Thoracic aorta (tissue), 2 donors: Measurements from ENCODE around the gene ARHGAP27. TPM values are rescaled to one million over a fixed set of nuclear protein-coding genes. Genes with fewer than 3 reads are reported as not detected.

ENCODE experiments used
- ATAC-seq: fragments of 150-250 bp; one replicate; pipeline ENCODE4 v1.8.0; 2017; ENCODE audit warnings: low read depth; ENCODE audit not compliant: insufficient number of reproducible peaks, low FRiP score
- DNase-seq: peaks from one replicate; pipeline ENCODE4 v3.0.0-alpha.2; 2020; ENCODE audit warnings: low spot score
- H3K27ac ChIP-seq, 2 donors: fragments of 200-600 bp; sonication (generic); 1 replicate in 1 of 2; 2 replicates in 1 of 2; pipeline ENCODE4 v1.5.1; 2016; ENCODE audit warnings: mild to moderate bottlenecking in 2 of 2, moderate library complexity in 2 of 2
- H3K27me3 ChIP-seq: fragments of 200-600 bp; sonication (generic); replicated peaks from 2 replicates; pipeline ENCODE4 v1.6.0; 2016; ENCODE audit warnings: mild to moderate bottlenecking; ENCODE audit not compliant: insufficient read depth
- H3K36me3 ChIP-seq: fragments of 200-600 bp; sonication (generic); one replicate; pipeline ENCODE4 v1.5.1; 2016
- H3K4me1 ChIP-seq, 2 donors: fragments of 200-600 bp; sonication (generic); 1 replicate in 1 of 2; 2 replicates in 1 of 2; pipeline versions ENCODE4 v1.5.1 to v1.6.0; 2016; ENCODE audit warnings: low read depth in 2 of 2, mild to moderate bottlenecking in 1 of 2; ENCODE audit not compliant: control insufficient read depth in 1 of 2
- H3K4me3 ChIP-seq: fragments of 200-600 bp; sonication (generic); 2 replicates; pipeline ENCODE4 v1.5.1; 2016; ENCODE audit warnings: mild to moderate bottlenecking
- H3K9me3 ChIP-seq: fragments of 200-600 bp; sonication (generic); 2 replicates; pipeline ENCODE4 v1.5.1; 2016
- CTCF ChIP-seq: fragments of 200-600 bp; sonication (generic); IDR thresholded peaks from one replicate; pipeline ENCODE4 v1.5.1; 2019; ENCODE audit warnings: antibody characterized with exemption
- total RNA-seq, 2 donors: library from RNA; depleted of rRNA; stranded (reverse); fragments of >200 nt; gene quantifications; one replicate each; pipeline versions ENCODE4 v1.1.0 to v1.2.3, GENCODE V29; 2016

ARHGAP27 gene
- total RNA-seq, 2 donors from 2014 or later = 25.5 to 33.4 TPM

GRCh38 chr17:45429339-45430005 is 3.2 kb downstream of the ARHGAP27 start:
- Histone ChIP-seq H3K27me3 (no peaks in the 10 kb centered on the region), H3K4me1 (peaks cover 31 to 45% of the 10 kb centered on the region in 2 donors), H3K4me3 (peak overlapping the region; percentile 19), H3K36me3 (no peaks in the 10 kb centered on the region), H3K9me3 (no peaks in the 10 kb centered on the region), H3K27ac (peak overlapping the region in 1 of 2 donors; percentile 22)
- no peak for DNase-seq
- no peak for TF ChIP-seq CTCF
- no peak for ATAC-seq

GRCh38 chr17:45428931-45429338 is 3.7 kb downstream of the ARHGAP27 start:
- no peak for DNase-seq
- no peaks in the 10 kb centered on the region for H3K9me3 ChIP-seq
- TF ChIP-seq CTCF = no peak
- H3K27me3 ChIP-seq = no peaks in the 10 kb centered on the region
- H3K27ac ChIP-seq = peak overlapping the region in 1 of 2 donors; percentile 22
- peaks cover 31 to 45% of the 10 kb centered on the region in 2 donors for H3K4me1 ChIP-seq
- no peaks in the 10 kb centered on the region for H3K36me3 ChIP-seq
- H3K4me3 ChIP-seq = peak overlapping the region; percentile 19
- no peak for ATAC-seq

GRCh38 chr17:45428050-45428617 is 4.5 kb downstream of the ARHGAP27 start:
- DNase-seq (no peak), ATAC-seq (peak; percentile 74)
- Histone ChIP-seq H3K27me3 (no peaks in the 10 kb centered on the region), H3K36me3 (no peaks in the 10 kb centered on the region), H3K27ac (no peak overlapping the region), H3K4me3 (peak overlapping the region; percentile 32), H3K9me3 (no peaks in the 10 kb centered on the region), H3K4me1 (peaks cover 29 to 43% of the 10 kb centered on the region in 2 donors)
- peak; percentile 99 for TF ChIP-seq CTCF

- DNase-seq (no peak), ATAC-seq (no peak)
- Histone ChIP-seq H3K36me3 (no peaks in the 10 kb centered on the region), H3K27me3 (no peaks in the 10 kb centered on the region), H3K27ac (no peak overlapping the region), H3K9me3 (no peaks in the 10 kb centered on the region), H3K4me1 (peaks cover 24 to 37% of the 10 kb centered on the region in 2 donors), H3K4me3 (no peak overlapping the region)
- TF ChIP-seq CTCF = no peak
Measured at GRCh38 chr17:45427181-45427835, 5.4 kb downstream of the ARHGAP27 start.

- ATAC-seq (no peak), DNase-seq (no peak)
- no peak overlapping the region for H3K4me3 ChIP-seq
- TF ChIP-seq CTCF = no peak
- H3K36me3 ChIP-seq = no peaks in the 10 kb centered on the region
- no peak overlapping the region for H3K27ac ChIP-seq
- no peaks in the 10 kb centered on the region for H3K27me3 ChIP-seq
- H3K9me3 ChIP-seq = no peaks in the 10 kb centered on the region
- H3K4me1 ChIP-seq = peaks cover 20 to 31% of the 10 kb centered on the region in 2 donors
Measured at GRCh38 chr17:45426561-45426960, 6.1 kb downstream of the ARHGAP27 start.
